OCI-LY3 (cell line): ENCODE results near the gene AQP1.

Experiments
- H2AFZ ChIP-seq: fragments of 200-600, 300-600 bp; shearing (Covaris generic); 2 replicates; pipeline ENCODE4 v1.6.0; 2014; ENCODE audit warnings: antibody characterized with exemption, low read depth, low read length
- H3K27ac ChIP-seq: fragments of 200-600, 300-600 bp; sonication (generic); 2 replicates; pipeline ENCODE4 v1.5.1; 2014; ENCODE audit warnings: mild to moderate bottlenecking, low read length, moderate library complexity, mixed read lengths
- H3K27me3 ChIP-seq: fragments of 200-600, 300-600 bp; sonication (generic); 2 replicates; pipeline ENCODE4 v1.6.1; 2014; ENCODE audit warnings: low read depth, low read length, mixed read lengths
- H3K36me3 ChIP-seq: fragments of 200-600, 300-600 bp; sonication (generic); replicated peaks from 2 replicates; pipeline ENCODE3; 2014; ENCODE audit warnings: low read depth, low read length, mixed read lengths
- H3K4me1 ChIP-seq: fragments of 300-600, 200-600 bp; sonication (generic); 2 replicates; pipeline ENCODE4 v1.6.1; 2014; ENCODE audit warnings: low read length, mixed read lengths
- H3K4me2 ChIP-seq: fragments of 200-600, 300-600 bp; sonication (generic); 2 replicates; pipeline ENCODE4 v1.6.1; 2014; ENCODE audit warnings: low read length, mixed read lengths
- H3K4me3 ChIP-seq: fragments of 300-600, 200-600 bp; sonication (generic); 2 replicates; pipeline ENCODE4 v1.5.1; 2014; ENCODE audit warnings: antibody characterized with exemption, mild to moderate bottlenecking, low read length, moderate library complexity
- H3K79me2 ChIP-seq: fragments of 300-600, 200-600 bp; shearing (Covaris generic); 2 replicates; pipeline ENCODE4 v1.6.1; 2014; ENCODE audit warnings: mild to moderate bottlenecking, low read length, mixed read lengths
- H3K9ac ChIP-seq: fragments of 300-600, 200-600 bp; shearing (Covaris generic); 2 replicates; pipeline ENCODE4 v1.6.0; 2014; ENCODE audit warnings: mild to moderate bottlenecking, low read length, moderate library complexity
- H3K9me3 ChIP-seq: fragments of 200-600, 300-600 bp; shearing (Covaris generic); 2 replicates; pipeline ENCODE4 v1.6.1; 2014; ENCODE audit warnings: low read length, mixed read lengths; ENCODE audit not compliant: insufficient read depth
- H4K20me1 ChIP-seq: fragments of 200-600, 300-600 bp; sonication (generic); 2 replicates; pipeline ENCODE4 v1.6.1; 2016; ENCODE audit warnings: low read length, mixed read lengths; ENCODE audit not compliant: insufficient read depth
- CTCF ChIP-seq: fragments of 200-600, 300-600 bp; sonication (generic); IDR thresholded peaks from 2 replicates; pipeline ENCODE4 v1.5.1; 2014; ENCODE audit warnings: antibody characterized with exemption, low read length, low read depth
- EZH2phosphoT487 ChIP-seq: fragments of 200-600 bp; shearing (Covaris generic); IDR thresholded peaks from 2 replicates; pipeline ENCODE4 v1.6.1; 2018; ENCODE audit warnings: antibody characterized with exemption, mixed run types, low read depth

The AQP1 gene

GRCh38 chr7:30973791-30974604, 62.3 kb downstream of the AQP1 start:
- Histone ChIP-seq H3K4me1 (peaks cover 18% of the 10 kb centered on the region), H3K27ac (peak overlapping the region; percentile 37), H3K27me3 (no peaks in the 10 kb centered on the region), H3K4me2 (peak overlapping the region; percentile 65), H3K79me2 (no peaks in the 10 kb centered on the region), H3K36me3 (no peaks in the 10 kb centered on the region), H4K20me1 (no peaks in the 10 kb centered on the region), H3K4me3 (no peak overlapping the region), H2AFZ (no peak overlapping the region; the same call in 1 of the 2 replicates), H3K9ac (peak overlapping the region; percentile 60; the same call in 1 of the 2 replicates), H3K9me3 (no peaks in the 10 kb centered on the region)
- TF ChIP-seq EZH2phosphoT487 = no peak
- no peak for TF ChIP-seq CTCF

- H2AFZ ChIP-seq = peak overlapping the region; percentile 88
- H3K4me3 ChIP-seq = no peak overlapping the region
- H3K9ac ChIP-seq = peak overlapping the region; percentile 60; the same call in 1 of the 2 replicates
- H3K27me3 ChIP-seq = no peaks in the 10 kb centered on the region
- H3K27ac ChIP-seq = peak overlapping the region; percentile 37
- H3K4me2 ChIP-seq = peak overlapping the region; percentile 65
- no peaks in the 10 kb centered on the region for H3K9me3 ChIP-seq
- TF ChIP-seq EZH2phosphoT487 (no peak), CTCF (peak; percentile 82)
- H3K79me2 ChIP-seq = no peaks in the 10 kb centered on the region
- peaks cover 18% of the 10 kb centered on the region for H3K4me1 ChIP-seq
- H3K36me3 ChIP-seq = no peaks in the 10 kb centered on the region
- no peaks in the 10 kb centered on the region for H4K20me1 ChIP-seq
Observed at GRCh38 chr7:30974605-30975255, 63.1 kb downstream of the AQP1 start.
